C4-2B (cell line): ENCODE measurements around the gene LMF2.

Experiments used
- H3K27ac ChIP-seq: fragments of 450-650 bp; 2 replicates; pipeline ENCODE4 v1.5.1; 2017
- ZFX ChIP-seq: fragments of 450-650 bp; IDR thresholded peaks from 2 replicates; pipeline ENCODE4 v1.6.1; 2017
- TF ChIP-seq, protein P1 (sequence below): fragments of 450-650 bp; conservative IDR thresholded peaks from 2 replicates; pipeline ENCODE4 v1.5.1; 2017; ENCODE audit warnings: mild to moderate bottlenecking

Gene LMF2

DNA sequence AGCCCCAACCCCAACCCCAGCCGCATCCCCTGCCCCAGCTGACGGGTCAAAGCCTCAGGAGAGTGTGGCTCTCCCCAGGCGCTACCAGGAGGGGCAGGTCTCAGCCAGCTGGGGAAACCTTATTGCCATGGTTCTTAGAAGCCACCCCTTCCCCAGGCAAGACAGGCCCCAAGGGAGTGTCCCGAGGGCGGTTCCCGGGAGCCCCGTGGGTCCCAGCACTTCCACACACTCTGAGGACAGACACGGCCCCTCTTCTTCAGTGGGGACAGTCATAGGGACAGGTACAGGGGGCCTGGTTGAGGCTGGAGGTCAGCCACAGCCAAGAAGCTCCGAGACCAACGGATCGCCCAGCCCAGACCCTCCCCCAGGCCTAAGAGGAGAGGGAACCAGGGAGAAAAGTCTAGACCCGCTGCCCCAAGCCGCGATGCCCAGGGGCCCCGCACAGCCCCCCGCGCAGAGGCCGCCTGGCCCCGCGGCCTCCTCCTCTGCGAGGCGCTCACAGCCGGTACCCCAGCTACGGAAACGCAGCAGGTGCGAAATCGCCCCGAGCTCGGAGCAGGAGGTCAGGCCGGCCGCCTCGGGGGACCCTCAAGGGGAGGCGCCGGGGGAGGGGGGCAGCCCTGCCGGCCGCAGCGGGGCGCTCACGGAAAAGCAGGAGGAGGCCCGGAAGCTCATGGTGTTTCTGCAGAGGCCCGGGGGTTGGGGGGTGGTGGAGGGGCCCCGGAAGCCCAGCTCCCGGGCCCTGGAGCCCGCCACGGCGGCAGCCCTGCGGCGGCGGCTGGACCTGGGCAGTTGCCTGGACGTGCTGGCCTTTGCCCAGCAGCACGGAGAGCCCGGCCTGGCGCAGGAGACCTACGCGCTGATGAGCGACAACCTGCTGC lies 40.8 kb upstream of the LMF2 start:
- TF ChIP-seq, protein P1, sequence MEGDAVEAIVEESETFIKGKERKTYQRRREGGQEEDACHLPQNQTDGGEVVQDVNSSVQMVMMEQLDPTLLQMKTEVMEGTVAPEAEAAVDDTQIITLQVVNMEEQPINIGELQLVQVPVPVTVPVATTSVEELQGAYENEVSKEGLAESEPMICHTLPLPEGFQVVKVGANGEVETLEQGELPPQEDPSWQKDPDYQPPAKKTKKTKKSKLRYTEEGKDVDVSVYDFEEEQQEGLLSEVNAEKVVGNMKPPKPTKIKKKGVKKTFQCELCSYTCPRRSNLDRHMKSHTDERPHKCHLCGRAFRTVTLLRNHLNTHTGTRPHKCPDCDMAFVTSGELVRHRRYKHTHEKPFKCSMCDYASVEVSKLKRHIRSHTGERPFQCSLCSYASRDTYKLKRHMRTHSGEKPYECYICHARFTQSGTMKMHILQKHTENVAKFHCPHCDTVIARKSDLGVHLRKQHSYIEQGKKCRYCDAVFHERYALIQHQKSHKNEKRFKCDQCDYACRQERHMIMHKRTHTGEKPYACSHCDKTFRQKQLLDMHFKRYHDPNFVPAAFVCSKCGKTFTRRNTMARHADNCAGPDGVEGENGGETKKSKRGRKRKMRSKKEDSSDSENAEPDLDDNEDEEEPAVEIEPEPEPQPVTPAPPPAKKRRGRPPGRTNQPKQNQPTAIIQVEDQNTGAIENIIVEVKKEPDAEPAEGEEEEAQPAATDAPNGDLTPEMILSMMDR = no peak
- no peak for TF ChIP-seq ZFX
- H3K27ac ChIP-seq = no peak overlapping the region

DNA sequence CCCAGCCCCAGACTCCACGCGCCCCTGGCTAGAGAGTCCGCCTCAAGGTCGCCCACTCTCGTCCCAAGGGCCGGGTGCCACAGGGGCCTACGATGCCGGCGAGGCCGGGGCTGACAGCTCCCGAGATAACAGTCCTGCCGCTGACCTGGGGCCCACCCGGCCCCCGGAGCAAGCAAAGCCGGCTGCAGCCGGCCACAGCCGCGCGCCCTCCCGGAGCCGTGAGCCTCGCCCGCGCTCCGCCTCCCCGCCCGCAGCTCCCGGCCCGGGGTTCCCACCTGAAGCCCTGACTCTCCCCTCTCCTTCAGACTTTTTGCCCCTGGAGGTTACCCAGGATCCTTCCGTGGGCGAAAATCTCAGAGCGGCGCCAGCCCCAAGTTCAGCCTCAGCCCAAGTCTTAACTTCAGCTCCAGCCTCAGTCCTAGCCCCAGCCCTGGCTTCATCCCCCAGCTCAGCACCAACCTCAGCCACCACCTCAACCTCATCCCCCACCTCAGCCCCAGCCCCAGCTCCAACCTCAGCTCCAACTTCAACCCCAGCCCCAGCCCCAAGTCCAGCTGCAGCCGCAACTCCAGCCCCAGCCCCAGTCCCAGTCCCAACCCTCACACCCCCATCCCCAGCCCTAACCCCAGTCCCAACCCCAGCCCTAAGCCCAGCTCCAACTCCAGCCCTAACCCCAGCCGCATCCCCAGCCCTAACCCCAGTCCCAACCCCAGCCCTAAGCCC lies 39.9 kb upstream of the LMF2 start:
- TF ChIP-seq, protein P1 = no peak
- no peak for TF ChIP-seq ZFX
- H3K27ac ChIP-seq = no peak overlapping the region

DNA sequence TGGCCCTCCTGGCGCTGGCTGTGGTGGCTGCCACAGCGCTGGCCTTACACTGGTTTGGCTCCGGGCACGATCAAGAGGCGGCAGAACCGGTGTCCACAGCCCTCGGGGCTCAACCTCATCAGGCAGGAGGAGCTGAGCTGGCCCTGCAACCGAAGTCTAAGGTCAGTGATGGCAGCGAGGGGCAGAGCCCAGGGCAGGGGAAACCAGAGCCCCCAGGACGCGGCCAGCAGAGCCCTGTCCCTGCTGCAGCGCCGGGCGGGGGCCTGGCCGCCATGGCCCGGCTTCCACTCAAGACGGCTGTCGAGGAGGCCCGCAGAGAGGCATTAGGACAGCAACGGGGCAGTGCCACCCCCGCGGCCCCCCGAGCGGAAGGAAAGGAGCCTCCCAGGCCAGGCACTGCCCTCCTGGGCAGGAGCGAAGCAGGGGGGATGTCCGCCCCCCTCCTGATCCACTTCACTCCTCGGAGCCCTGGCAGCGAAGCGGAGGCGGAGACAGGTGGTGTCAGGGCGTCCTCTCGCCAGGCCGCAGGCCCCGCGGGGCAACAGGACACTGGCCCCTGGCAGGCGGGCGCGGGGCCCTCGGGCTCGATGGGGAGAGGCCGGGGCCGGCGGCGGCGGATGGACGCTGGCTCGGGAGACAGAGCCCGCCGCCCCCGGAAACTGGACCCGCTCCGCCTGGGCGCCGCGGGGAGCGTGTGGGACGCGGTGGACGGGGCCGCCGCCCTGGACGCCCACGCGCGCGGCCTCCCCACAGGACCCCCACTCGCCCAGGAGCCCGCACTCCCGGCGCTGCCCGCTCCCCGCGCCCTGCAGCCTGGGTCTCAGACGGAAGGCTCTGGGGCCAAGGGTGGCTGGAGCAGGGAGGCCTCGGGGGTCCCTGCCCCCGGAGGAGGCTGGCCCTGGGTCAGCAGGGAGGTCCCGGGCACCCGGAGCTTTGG lies 39.1 kb upstream of the LMF2 start:
- TF ChIP-seq, protein P1 = no peak
- TF ChIP-seq ZFX = no peak
- no peak overlapping the region for H3K27ac ChIP-seq

DNA sequence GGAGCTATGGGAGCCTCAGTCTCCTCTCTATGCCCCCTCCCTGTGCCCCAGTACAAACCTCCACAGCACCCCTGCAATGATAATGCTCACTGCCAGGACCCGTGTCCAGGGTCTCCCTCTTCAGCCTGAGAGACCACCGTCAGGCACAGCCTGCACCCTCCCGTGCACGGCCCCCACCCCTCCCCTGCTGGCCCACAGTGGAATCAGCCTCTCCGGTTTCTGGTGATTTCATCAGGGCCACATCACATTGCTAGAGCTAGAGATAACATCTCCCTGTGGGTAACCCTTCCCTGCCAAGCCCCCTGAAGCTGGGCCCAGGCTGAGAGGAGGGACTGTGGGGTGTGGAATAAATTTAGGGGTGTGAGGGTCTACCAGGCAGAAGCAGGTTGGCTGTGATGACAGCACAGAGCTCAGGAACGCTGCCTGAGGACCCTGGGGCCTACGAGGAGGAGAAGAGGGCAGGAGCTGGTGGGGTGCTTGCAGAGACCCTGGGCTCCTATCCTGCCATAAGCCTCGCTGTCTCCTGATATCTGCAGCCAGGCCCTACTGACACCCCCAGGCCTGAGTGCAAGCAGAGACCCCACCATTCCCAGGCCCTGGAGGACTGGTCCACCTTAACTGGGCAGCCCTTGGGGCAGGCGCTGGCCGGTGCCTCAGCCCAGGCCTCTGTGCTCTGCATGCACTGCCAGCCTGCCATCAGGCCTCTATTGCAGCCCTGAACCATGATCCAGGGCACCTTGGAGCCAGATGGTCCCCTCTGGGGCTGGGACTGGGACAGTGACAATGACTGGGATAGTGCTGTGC lies 38.2 kb upstream of the LMF2 start, which contains the start of gene KLHDC7B:
Gene KLHDC7B (plus strand): TSS at position 378 of the 804 bp plus-strand sequence. CDS start 345 bp downstream, at position 723.
- TF ChIP-seq, protein P1 = no peak
- TF ChIP-seq ZFX = no peak
- H3K27ac ChIP-seq = no peak within 1 kb of the TSS

DNA sequence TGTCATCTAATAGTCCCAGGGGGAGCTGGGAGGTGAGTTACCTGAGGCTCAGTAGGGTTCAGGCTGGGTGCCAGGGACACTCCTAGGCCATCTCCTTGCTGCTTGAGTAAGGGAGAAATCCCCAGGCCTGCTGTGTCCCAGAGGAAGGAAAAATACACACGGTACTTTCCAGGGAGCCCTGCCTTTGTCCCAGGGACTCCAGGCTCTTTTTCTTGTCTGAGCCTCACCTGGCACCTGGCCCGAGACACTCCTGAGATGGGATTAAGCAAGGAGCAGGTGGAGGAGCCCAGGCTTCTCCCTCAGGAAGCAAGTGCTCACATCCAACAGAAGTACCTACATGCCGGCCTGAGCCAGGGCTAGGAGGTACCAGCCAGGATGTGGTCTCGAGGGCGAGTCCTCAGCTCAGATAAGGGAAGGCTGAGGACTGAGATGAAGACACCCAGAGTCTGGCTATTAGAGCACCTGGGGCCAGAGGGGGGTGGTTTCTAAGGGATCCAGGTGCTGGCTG lies 37.3 kb upstream of the LMF2 start:
- no peak overlapping the region for H3K27ac ChIP-seq

More for the DNA sequence above, 37.3 kb upstream of the LMF2 start:
- TF ChIP-seq, protein P1 = no peak
- no peak for TF ChIP-seq ZFX
